ENCODE measurements around the gene KCNQ1.

Gene KCNQ1

GRCh38 chr11:2536440-2536989 lies 91.7 kb downstream of the KCNQ1 start:
- no peak for TF ChIP-seq CTCF (IDR thresholded peaks at IDR 0.05; ENCODE audit: insufficient read depth, low read length, poor library complexity, severe bottlenecking)
- Histone ChIP-seq H3K27me3 (replicated peaks; ENCODE audit: control insufficient read depth, insufficient read depth, low read length) (no peaks in the 10 kb centered on the region), H3K36me3 (ENCODE audit: control insufficient read depth, insufficient read depth, low read length) (no peaks in the 10 kb centered on the region), H3K4me3 (replicated peaks; ENCODE audit: low read depth, low read length) (no peak overlapping the region)
- DNase-seq (ENCODE audit: extremely low read depth, insufficient read length): no peak

- no peaks in the 10 kb centered on the region for H3K27me3 ChIP-seq (replicated peaks; ENCODE audit: control insufficient read depth, insufficient read depth, low read length)
- no peak for DNase-seq (ENCODE audit: extremely low read depth, insufficient read length)
- no peak for TF ChIP-seq CTCF (IDR thresholded peaks at IDR 0.05; ENCODE audit: insufficient read depth, low read length, poor library complexity, severe bottlenecking)
- no peak overlapping the region for H3K4me3 ChIP-seq (replicated peaks; ENCODE audit: low read depth, low read length)
- H3K36me3 ChIP-seq (ENCODE audit: control insufficient read depth, insufficient read depth, low read length): no peaks in the 10 kb centered on the region
Measured at GRCh38 chr11:2537010-2537705, 92.3 kb downstream of the KCNQ1 start.

- H3K36me3 ChIP-seq (ENCODE audit: control insufficient read depth, insufficient read depth, low read length): no peaks in the 10 kb centered on the region
- H3K27me3 ChIP-seq (replicated peaks; ENCODE audit: control insufficient read depth, insufficient read depth, low read length): no peaks in the 10 kb centered on the region
- TF ChIP-seq CTCF (IDR thresholded peaks at IDR 0.05; ENCODE audit: insufficient read depth, low read length, poor library complexity, severe bottlenecking): no peak
- DNase-seq (ENCODE audit: extremely low read depth, insufficient read length): no peak
- H3K4me3 ChIP-seq (replicated peaks; ENCODE audit: low read depth, low read length): no peak overlapping the region
Measured at GRCh38 chr11:2537896-2538724, 93.3 kb downstream of the KCNQ1 start.

GRCh38 chr11:2538951-2539350 lies 94.1 kb downstream of the KCNQ1 start:
- DNase-seq (ENCODE audit: extremely low read depth, insufficient read length): no peak

More at GRCh38 chr11:2538951-2539350, 94.1 kb downstream of the KCNQ1 start:
- Histone ChIP-seq H3K4me3 (replicated peaks; ENCODE audit: low read depth, low read length) (no peak overlapping the region), H3K36me3 (ENCODE audit: control insufficient read depth, insufficient read depth, low read length) (no peaks in the 10 kb centered on the region), H3K27me3 (replicated peaks; ENCODE audit: control insufficient read depth, insufficient read depth, low read length) (no peaks in the 10 kb centered on the region)
- TF ChIP-seq CTCF (IDR thresholded peaks at IDR 0.05; ENCODE audit: insufficient read depth, low read length, poor library complexity, severe bottlenecking): no peak

Data from GM06990 (cell line).